22Rv1 (cell line): ENCODE results near the gene UNC5A.

Experiments used
- ZFX ChIP-seq: fragments of 450-650 bp; IDR thresholded peaks from 2 replicates; pipeline ENCODE4 v1.6.1; 2017; ENCODE audit warnings: antibody characterized with exemption, borderline replicate concordance
- TF ChIP-seq, protein P1 (sequence below): fragments of 450-650 bp; IDR thresholded peaks from 2 replicates; pipeline ENCODE4 v1.5.1; 2017; ENCODE audit warnings: mild to moderate bottlenecking

DNA sequence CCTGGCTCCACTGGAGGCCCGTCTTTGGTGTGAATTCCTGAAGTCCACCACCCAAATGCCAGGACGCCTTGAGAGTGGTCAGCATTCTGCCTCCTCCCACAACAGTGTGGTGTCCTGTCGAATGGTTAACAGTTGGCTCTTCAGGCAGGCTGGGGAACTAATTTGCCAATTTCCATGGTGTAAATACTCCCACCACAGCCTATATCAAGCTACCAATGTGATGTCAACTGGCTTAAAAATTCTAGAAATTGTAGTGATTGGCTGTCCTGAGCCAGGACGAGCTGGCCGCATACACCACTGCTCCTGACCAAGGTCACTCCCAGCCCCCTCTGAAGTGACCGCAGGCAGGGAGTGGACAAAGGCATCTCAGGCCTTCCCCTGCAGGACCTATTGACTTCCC is 11.1 kb downstream of the UNC5A start:
- TF ChIP-seq, protein P1, sequence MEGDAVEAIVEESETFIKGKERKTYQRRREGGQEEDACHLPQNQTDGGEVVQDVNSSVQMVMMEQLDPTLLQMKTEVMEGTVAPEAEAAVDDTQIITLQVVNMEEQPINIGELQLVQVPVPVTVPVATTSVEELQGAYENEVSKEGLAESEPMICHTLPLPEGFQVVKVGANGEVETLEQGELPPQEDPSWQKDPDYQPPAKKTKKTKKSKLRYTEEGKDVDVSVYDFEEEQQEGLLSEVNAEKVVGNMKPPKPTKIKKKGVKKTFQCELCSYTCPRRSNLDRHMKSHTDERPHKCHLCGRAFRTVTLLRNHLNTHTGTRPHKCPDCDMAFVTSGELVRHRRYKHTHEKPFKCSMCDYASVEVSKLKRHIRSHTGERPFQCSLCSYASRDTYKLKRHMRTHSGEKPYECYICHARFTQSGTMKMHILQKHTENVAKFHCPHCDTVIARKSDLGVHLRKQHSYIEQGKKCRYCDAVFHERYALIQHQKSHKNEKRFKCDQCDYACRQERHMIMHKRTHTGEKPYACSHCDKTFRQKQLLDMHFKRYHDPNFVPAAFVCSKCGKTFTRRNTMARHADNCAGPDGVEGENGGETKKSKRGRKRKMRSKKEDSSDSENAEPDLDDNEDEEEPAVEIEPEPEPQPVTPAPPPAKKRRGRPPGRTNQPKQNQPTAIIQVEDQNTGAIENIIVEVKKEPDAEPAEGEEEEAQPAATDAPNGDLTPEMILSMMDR: no peak
- no peak for TF ChIP-seq ZFX
